ENCODE data around the gene NEU4. TPM values are rescaled to one million over a fixed set of nuclear protein-coding genes. Genes with fewer than 3 reads are reported as not detected.

NEU4 gene
- total RNA-seq, 4 donors from 2014 or later = 3.0 to 119 (median 19.4) TPM

DNA sequence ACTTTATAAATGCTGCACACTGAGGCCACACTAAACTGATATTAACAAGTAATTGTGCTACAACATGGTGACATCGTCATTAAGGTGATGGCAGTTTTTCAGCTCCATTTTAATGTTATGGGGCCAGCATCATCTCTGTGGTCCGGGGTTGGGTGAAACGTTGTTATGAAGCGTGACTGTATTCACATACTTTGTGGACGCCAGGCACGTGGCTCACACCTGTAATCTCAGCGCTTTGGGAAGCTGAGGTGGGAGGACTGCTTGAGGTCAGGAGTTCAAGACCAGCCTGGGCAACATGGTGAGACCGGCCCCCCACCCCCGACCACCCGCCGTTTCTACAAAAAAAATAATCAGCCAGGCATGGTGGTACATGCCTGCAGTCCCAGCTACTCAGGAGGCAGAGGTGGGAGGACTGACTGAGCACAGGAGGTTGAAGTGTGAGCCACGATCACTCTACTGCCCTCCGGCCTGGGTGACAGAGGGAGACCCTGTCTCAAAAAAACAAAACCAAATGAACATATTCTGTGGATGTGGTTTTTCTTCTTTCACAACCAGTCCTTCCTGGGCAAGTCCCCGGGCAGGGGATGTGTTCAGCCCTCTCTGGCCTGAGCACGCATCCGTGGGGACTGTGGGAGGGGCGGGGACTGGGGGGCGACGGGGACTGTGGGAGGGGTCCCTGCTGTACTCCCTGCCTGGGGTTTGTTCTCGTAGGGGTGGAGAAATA lies 45.3 kb upstream of the NEU4 start:
- Histone ChIP-seq H3K4me1 (no peaks in the 10 kb centered on the region), H3K4me3 (no peak overlapping the region), H3K36me3 (peaks cover 5 to 13% of the 10 kb centered on the region in 2 donors), H3K27ac (no peak overlapping the region), H3K27me3 (no peaks in the 10 kb centered on the region), H3K9me3 (no peaks in the 10 kb centered on the region)
- peak in 1 of 2 donors; percentile 4 for DNase-seq
- no peak for ATAC-seq
- no peak for TF ChIP-seq POLR2A (IDR thresholded peaks at IDR 0.05)
- TF ChIP-seq, protein P1, sequence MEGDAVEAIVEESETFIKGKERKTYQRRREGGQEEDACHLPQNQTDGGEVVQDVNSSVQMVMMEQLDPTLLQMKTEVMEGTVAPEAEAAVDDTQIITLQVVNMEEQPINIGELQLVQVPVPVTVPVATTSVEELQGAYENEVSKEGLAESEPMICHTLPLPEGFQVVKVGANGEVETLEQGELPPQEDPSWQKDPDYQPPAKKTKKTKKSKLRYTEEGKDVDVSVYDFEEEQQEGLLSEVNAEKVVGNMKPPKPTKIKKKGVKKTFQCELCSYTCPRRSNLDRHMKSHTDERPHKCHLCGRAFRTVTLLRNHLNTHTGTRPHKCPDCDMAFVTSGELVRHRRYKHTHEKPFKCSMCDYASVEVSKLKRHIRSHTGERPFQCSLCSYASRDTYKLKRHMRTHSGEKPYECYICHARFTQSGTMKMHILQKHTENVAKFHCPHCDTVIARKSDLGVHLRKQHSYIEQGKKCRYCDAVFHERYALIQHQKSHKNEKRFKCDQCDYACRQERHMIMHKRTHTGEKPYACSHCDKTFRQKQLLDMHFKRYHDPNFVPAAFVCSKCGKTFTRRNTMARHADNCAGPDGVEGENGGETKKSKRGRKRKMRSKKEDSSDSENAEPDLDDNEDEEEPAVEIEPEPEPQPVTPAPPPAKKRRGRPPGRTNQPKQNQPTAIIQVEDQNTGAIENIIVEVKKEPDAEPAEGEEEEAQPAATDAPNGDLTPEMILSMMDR (IDR thresholded peaks at IDR 0.05 in 4 of 5, conservative IDR thresholded peaks at IDR 0.05 in 1 of 5) = no peak
- in situ Hi-C loops (cut with MboI; ENCODE audit: low sequenced_read_pairs in 4 of 4) (no loop called here), intact Hi-C loops (cut with DNase I; ENCODE audit: low total_unique reads) (no loop called here)

DNA sequence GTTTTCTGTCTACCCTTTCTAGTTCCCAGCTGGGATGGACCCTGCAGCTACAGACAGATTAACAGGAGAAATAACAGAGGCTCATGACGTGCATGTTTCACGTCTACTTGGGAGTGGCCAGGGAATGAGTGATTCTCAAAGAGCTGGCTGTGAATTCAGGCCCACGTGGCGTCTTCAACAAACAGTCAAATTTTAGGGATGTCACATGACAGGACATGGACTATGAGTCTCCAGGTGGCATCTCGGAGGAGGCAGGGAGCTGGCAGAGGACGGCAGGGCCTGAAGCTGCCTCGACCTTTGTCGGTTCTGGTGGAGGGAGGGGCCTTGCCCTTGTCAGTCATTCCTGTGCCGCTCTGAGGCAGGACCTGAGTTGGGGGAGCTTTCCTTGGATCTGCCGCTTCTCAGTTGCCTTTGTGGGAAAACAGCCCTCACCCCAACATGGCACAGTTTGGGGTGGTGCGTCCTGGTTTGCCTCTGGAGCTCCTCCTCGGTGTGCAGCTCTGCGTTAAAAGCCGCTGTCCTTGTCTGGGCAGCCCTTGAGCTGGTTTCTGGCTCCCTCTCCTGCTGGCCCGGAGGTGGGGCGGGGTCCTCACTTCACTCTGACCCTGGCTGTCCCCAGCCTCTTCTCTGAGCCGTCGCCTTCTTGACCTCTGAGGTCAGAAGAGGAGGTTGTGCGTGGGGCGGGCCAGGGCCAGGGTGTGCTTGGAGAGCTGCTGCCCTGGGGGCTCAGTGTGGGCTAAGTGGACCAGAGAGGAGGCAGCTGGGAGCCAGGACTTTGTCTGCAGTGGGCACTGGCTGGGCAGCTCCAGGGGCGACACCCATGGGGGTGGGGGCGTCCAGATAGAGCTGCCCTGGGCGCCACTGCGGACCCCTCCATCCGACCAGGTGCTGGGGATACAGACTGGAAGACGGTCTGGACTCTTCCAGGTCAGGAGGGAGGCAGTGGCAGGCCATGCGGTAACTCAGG lies 44.4 kb upstream of the NEU4 start:
- Histone ChIP-seq H3K27ac (no peak overlapping the region), H3K27me3 (no peaks in the 10 kb centered on the region), H3K36me3 (peaks cover 0 to 6% of the 10 kb centered on the region in 2 donors), H3K4me1 (no peaks in the 10 kb centered on the region), H3K9me3 (no peaks in the 10 kb centered on the region), H3K4me3 (no peak overlapping the region)
- TF ChIP-seq, protein P1 (IDR thresholded peaks at IDR 0.05 in 4 of 5, conservative IDR thresholded peaks at IDR 0.05 in 1 of 5) = no peak
- TF ChIP-seq POLR2A (IDR thresholded peaks at IDR 0.05) = no peak
- intact Hi-C loops (cut with DNase I; ENCODE audit: low total_unique reads) = no loop called here
- ATAC-seq = no peak
- DNase-seq = peak in 1 of 2 donors; percentile 6
- in situ Hi-C loops (cut with MboI; ENCODE audit: low sequenced_read_pairs in 4 of 4) = no loop called here

DNA sequence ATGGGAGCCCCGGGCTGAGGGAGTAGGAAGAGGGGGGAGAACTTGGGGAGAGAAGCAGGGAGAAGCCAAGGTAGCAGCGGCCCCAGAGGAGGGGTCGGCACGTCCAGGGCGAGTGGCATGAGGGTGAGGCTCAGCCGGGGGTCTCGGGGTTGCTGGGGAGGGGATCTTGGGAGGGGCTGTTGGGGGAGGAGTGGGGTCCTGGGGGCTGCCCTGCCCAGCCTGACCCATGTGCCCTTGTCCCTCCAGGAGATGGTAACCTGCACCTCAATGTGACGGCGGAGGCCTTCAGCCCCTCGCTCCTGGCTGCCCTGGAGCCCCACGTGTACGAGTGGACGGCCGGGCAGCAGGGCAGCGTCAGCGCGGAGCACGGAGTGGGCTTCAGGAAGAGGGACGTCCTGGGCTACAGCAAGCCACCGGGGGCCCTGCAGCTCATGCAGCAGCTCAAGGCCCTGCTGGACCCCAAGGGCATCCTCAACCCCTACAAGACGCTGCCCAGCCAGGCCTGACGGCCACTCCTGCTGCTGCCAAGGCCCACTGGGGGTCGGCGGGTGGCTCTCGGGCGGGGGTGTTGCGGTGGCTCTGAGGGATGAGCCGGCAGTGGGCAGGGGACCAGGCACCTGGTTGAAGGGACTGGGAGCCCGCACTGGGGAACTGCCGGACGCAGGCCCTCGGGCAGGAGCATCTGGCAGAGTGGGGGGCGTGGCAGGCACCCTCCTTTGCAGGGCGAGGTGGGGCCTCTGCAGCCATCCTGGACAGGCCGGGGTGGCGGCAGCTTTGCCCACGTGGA lies 41.3 kb upstream of the NEU4 start:
- TF ChIP-seq, protein P1 (IDR thresholded peaks at IDR 0.05 in 4 of 5, conservative IDR thresholded peaks at IDR 0.05 in 1 of 5) = no peak
- TF ChIP-seq POLR2A (IDR thresholded peaks at IDR 0.05) = no peak
- in situ Hi-C loops (cut with MboI; ENCODE audit: low sequenced_read_pairs in 4 of 4) (no loop called here), intact Hi-C loops (cut with DNase I; ENCODE audit: low total_unique reads) (no loop called here)
- Histone ChIP-seq H3K4me3 (no peak overlapping the region), H3K4me1 (peaks cover 0 to 10% of the 10 kb centered on the region in 2 donors), H3K27me3 (no peaks in the 10 kb centered on the region), H3K36me3 (peaks cover 0 to 3% of the 10 kb centered on the region in 2 donors), H3K27ac (no peak overlapping the region), H3K9me3 (no peaks in the 10 kb centered on the region)
- ATAC-seq (no peak), DNase-seq (no peak)

DNA sequence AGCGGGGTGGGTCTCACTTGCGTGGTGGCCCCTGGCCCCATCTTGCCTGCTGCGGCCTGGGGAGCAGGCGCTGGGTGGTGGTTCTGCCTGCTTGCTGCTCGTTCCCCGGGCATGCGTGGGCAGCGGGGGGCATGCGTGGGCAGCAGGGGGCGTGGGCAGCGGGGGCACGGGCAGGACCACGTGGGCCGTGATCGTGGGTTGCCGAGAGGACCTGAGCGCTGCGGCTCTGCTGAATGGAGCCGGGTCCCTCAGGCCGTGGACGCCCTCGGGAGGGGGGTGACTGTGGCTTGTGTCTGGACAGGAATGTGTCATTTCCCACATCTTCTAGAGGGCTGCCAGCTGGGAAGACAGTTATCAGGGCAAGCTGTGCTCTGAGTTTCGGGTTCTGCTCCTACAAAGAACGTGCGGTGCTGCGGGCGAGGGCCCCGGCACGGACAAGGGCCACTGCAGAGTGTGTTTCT lies 40.7 kb upstream of the NEU4 start:
- intact Hi-C loops (cut with DNase I; ENCODE audit: low total_unique reads) = no loop called here
- H3K27ac ChIP-seq = no peak overlapping the region
- H3K4me3 ChIP-seq = no peak overlapping the region
- peaks cover 0 to 10% of the 10 kb centered on the region in 2 donors for H3K4me1 ChIP-seq
- DNase-seq = no peak
- in situ Hi-C loops (cut with MboI; ENCODE audit: low sequenced_read_pairs in 4 of 4) = no loop called here
- TF ChIP-seq POLR2A (IDR thresholded peaks at IDR 0.05) = no peak
- TF ChIP-seq, protein P1 (IDR thresholded peaks at IDR 0.05 in 4 of 5, conservative IDR thresholded peaks at IDR 0.05 in 1 of 5) = no peak
- ATAC-seq = no peak
- H3K36me3 ChIP-seq = peaks cover 0 to 2% of the 10 kb centered on the region in 2 donors
- no peaks in the 10 kb centered on the region for H3K27me3 ChIP-seq
- no peaks in the 10 kb centered on the region for H3K9me3 ChIP-seq

Data from gastrocnemius medialis (tissue), 4 donors.